Right lobe of liver (tissue), 6 donors: ENCODE data around the gene TNS1. TPM values are rescaled to one million over a fixed set of nuclear protein-coding genes. Genes with fewer than 3 reads are reported as not detected.

Source experiments
- ATAC-seq, 4 donors: fragments of 200-7000 bp; cut with Tn5 transposase; one replicate each; pipeline ENCODE4 v1.9.1; 2020; ENCODE audit warnings: mild to moderate bottlenecking in 4 of 4, moderate library complexity in 4 of 4
- DNase-seq, 3 donors: peaks; one replicate each; pipeline ENCODE4 v3.0.0-alpha.2; 2020
- H3K27ac ChIP-seq, 3 donors: fragments of 200-600 bp; one replicate each; pipeline ENCODE4 v1.8.0; 2022
- H3K27me3 ChIP-seq, 2 donors: fragments of 200-600 bp; one replicate each; pipeline ENCODE4 v1.8.0; 2022
- H3K36me3 ChIP-seq, 4 donors: fragments of 200-600 bp; sonication (generic) in 1 of 4; one replicate each; pipeline versions ENCODE4 v1.5.1 to v1.8.0; 2017 to 2022; ENCODE audit warnings: control low read depth in 1 of 4
- H3K4me1 ChIP-seq, 4 donors: fragments of 200-600 bp; sonication (generic) in 1 of 4; one replicate each; pipeline versions ENCODE4 v1.5.1 to v1.8.0; 2017 to 2022; ENCODE audit warnings: control low read depth in 1 of 4
- H3K4me3 ChIP-seq, 3 donors: fragments of 200-600 bp; one replicate each; pipeline ENCODE4 v1.8.0; 2022
- H3K9me3 ChIP-seq, 4 donors: fragments of 200-600 bp; sonication (generic) in 1 of 4; one replicate each; pipeline versions ENCODE4 v1.5.1 to v1.8.0; 2017 to 2022; ENCODE audit warnings: control low read depth in 1 of 4
- POLR2A ChIP-seq: fragments of 450-650 bp; IDR thresholded peaks from one replicate; pipeline ENCODE4 v1.6.1; 2017; ENCODE audit warnings: antibody characterized with exemption, mild to moderate bottlenecking
- WGBS: methylation state at CpG from one replicate; pipeline ENCODE4 v1.1.6; 2018; ENCODE audit warnings: low coverage, low lambda C conversion rate; ENCODE audit not compliant: insufficient coverage; ENCODE audit errors: missing lambda C conversion rate; 5-methylcytosine and 5-hydroxymethylcytosine counted together
- intact Hi-C, 2 donors: fragments of 100-400 bp; cut with DNase I; formaldehyde crosslinking; loops; one replicate each; pipeline versions ENCODE4 v1.11.2 to v1.14.1; 2022
- total RNA-seq, 6 experiments: library from RNA; depleted of rRNA in 2 of 6; stranded (reverse); fragments of >200 nt in 2 of 6; fragmentation: NEBNext Ultra II Directional in 3 of 6; extraction: Animal tissue kit (Norgen Biotek cat#: 25700) in 3 of 6; gene quantifications; one replicate each; pipeline versions ENCODE4 v1.1.0 to v1.2.4, GENCODE V29; 2016 to 2023
- TF ChIP-seq, protein P1 (sequence below), 4 donors: fragments of 200-600 bp in 3 of 4; fragments of 450-650 bp in 1 of 4; IDR thresholded peaks; one replicate each; pipeline versions ENCODE4 v1.5.1 to v1.8.0; 2016 to 2022; ENCODE audit warnings: antibody characterized with exemption in 4 of 4, mild to moderate bottlenecking in 2 of 4
- donor health status: DM: no; HTN: yes; CAD: no.
- donor health status: DM: no; HTN: no; CAD: no.
- donor health status: DM: no; HTN: no; CAD: no.
- donor health status: DM: no; HTN: yes; CAD: no.
- donor health status: DM: no; HTN: yes; CAD: no.

Gene TNS1
- total RNA-seq, 6 experiments from 2014 or later: 68.4 to 209 (median 99.2) TPM

DNA sequence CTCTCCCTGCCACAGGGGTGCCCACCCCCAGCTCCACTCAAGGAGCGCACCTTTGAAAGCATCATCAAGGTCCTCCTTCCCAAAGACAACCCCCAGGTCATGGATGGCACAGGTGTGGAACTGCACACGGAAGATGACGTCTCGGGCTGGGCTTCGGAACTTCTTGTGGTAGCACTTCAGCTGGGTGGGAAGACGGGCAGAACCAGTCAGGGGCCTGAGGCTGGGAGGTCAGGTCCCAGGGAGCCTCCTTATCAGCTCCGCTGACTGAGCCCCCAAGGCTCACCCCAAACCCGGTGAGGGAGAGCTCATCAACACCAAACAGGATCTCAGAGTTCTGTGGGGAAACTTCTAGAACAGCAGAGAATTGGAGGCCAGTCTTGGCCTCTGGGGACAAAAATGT lies 117.8 kb downstream of the TNS1 start:
- Histone ChIP-seq H3K9me3 (no peaks in the 10 kb centered on the region), H3K4me1 (peaks cover 0 to 3% (median 0%) of the 10 kb centered on the region in 4 donors), H3K27me3 (no peaks in the 10 kb centered on the region), H3K36me3 (peaks cover 18 to 95% (median 69%) of the 10 kb centered on the region in 4 donors), H3K4me3 (no peak overlapping the region), H3K27ac (no peak overlapping the region)
- DNase-seq: no peak
- no peak for ATAC-seq
- 89% methylated on average over 3 of the region's 8 CpGs for WGBS
- intact Hi-C loops: loop anchor here in 1 of 2 donors (10.0 kb wide), 1 partner anchor 110 kb away; no protein-coding TSS in a partner anchor
- TF ChIP-seq POLR2A: no peak
- TF ChIP-seq, protein P1, sequence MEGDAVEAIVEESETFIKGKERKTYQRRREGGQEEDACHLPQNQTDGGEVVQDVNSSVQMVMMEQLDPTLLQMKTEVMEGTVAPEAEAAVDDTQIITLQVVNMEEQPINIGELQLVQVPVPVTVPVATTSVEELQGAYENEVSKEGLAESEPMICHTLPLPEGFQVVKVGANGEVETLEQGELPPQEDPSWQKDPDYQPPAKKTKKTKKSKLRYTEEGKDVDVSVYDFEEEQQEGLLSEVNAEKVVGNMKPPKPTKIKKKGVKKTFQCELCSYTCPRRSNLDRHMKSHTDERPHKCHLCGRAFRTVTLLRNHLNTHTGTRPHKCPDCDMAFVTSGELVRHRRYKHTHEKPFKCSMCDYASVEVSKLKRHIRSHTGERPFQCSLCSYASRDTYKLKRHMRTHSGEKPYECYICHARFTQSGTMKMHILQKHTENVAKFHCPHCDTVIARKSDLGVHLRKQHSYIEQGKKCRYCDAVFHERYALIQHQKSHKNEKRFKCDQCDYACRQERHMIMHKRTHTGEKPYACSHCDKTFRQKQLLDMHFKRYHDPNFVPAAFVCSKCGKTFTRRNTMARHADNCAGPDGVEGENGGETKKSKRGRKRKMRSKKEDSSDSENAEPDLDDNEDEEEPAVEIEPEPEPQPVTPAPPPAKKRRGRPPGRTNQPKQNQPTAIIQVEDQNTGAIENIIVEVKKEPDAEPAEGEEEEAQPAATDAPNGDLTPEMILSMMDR (IDR thresholded peaks at IDR 0.05): no peak

DNA sequence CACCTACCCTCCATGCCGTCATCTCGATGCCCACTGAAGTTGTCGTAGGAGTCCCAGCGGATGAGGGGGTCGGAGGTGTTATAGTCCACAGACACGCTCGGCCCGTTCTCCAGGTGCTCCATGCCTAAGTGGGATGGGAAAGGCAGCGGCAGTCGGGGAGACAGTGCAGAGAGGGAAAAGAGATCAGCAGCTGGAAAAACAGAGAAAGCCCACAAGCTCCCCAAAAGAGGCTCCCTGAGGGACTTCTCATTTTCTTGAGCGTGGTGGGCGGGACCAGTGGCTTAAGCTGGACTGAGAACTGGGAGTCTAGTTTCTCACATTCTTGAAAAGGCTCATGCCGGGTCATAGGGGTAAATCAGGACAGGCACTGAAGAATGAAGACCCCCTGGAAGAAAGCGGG lies 121.9 kb downstream of the TNS1 start:
- H3K36me3 ChIP-seq: peaks cover 19 to 94% (median 65%) of the 10 kb centered on the region in 4 donors

DNA sequence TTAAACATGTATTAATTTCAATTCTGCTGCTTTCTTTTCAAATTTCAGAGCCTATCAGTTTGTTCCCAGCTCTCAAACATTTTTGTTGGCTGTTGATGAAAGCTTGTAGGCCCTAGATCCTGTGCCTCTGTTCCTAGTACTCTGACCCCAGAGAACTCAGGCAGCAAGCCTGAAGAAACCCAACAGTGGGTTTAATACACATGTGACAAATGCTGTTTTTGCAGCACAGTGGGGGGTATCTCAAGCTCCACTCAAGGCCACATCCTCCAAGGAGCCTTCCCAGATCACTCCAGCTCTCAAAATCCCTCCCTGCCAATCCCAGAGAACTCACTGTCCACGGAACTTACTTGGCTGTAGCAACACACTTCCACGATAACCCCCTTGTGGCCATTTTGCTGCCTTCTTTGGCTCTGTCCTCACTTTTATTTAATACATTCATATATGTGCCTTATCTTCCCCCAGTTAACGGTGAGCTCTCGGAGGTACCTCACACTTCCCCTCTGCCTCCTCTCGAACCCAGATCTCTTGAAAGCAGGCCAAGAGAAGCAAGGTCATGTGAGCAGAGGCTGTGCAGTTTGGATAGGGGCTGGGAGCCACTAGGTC lies 122.4 kb downstream of the TNS1 start:
- ATAC-seq (no peak), DNase-seq (no peak)
- H3K36me3 ChIP-seq: peaks cover 19 to 89% (median 62%) of the 10 kb centered on the region in 4 donors
- H3K4me1 ChIP-seq: peaks cover 0 to 3% (median 0%) of the 10 kb centered on the region in 4 donors
- H3K4me3 ChIP-seq: no peak overlapping the region
- H3K27ac ChIP-seq: no peak overlapping the region
- no peaks in the 10 kb centered on the region for H3K9me3 ChIP-seq
- no peaks in the 10 kb centered on the region for H3K27me3 ChIP-seq
- intact Hi-C loops: loop anchor here in 1 of 2 donors (10.0 kb wide), 1 partner anchor 114 kb away; no protein-coding TSS in a partner anchor
- 75% methylated on average over 4 of the region's 5 CpGs for WGBS
- TF ChIP-seq POLR2A: no peak
- TF ChIP-seq, protein P1 (IDR thresholded peaks at IDR 0.05): no peak

More for the DNA sequence above, 121.9 kb downstream of the TNS1 start:
- Histone ChIP-seq H3K4me3 (no peak overlapping the region), H3K4me1 (peaks cover 0 to 3% (median 0%) of the 10 kb centered on the region in 4 donors), H3K27me3 (no peaks in the 10 kb centered on the region), H3K9me3 (no peaks in the 10 kb centered on the region), H3K27ac (no peak overlapping the region)
- ATAC-seq: no peak
- WGBS: 89% methylated on average over 14 of the region's 14 CpGs
- intact Hi-C loops: loop anchor here in 1 of 2 donors (10.0 kb wide), 1 partner anchor 114 kb away; no protein-coding TSS in a partner anchor
- TF ChIP-seq, protein P1 (IDR thresholded peaks at IDR 0.05): no peak
- no peak for TF ChIP-seq POLR2A
- DNase-seq: no peak

DNA sequence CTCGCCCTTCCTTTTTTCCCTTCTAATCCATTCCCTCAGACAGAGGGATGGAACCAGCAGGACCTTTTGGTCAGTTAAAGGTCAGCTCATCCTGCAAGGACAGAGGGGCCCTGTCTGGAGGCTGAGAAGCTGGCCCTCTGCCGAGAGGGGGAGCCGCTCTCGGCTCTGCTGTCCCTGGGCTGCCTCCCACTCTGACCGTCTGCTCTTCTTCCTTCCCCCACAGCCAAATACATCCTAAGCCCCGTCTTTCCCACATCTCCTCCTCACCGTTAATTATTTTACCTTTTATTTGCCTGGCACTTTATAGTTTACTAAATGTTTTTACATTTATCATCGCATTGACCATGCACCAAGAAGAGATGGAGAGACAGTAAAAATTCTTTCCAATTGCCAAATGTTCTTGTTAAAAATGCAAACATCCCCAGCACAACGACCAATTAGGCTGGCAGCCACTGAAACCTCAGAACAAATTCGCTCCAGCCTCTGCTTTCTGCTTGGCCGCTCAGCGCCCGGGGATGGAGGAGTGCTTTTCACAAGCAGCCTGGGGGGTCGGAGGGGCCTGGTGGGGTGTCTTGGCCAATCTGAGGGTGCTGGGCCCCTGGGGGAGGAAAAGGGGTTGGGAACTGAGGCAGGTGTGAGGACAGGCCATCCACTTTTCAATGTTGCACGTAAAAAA lies 123.7 kb downstream of the TNS1 start:
- H3K36me3 ChIP-seq: peaks cover 20 to 86% (median 59%) of the 10 kb centered on the region in 4 donors
- no peak overlapping the region for H3K27ac ChIP-seq
- TF ChIP-seq, protein P1 (IDR thresholded peaks at IDR 0.05): no peak
- no peak for TF ChIP-seq POLR2A
- 70% methylated on average over 15 of the region's 15 CpGs for WGBS
- H3K9me3 ChIP-seq: no peaks in the 10 kb centered on the region
- H3K4me1 ChIP-seq: peaks cover 0 to 3% (median 0%) of the 10 kb centered on the region in 4 donors
- intact Hi-C loops: loop anchor here in 1 of 2 donors (10.0 kb wide), 1 partner anchor 74 kb away; no protein-coding TSS in a partner anchor
- peak in 2 of 4 donors; percentile 3 to 10 for ATAC-seq
- DNase-seq: no peak
- no peaks in the 10 kb centered on the region for H3K27me3 ChIP-seq
- no peak overlapping the region for H3K4me3 ChIP-seq
